ENCODE results near the gene MT4. TPM values are rescaled to one million over a fixed set of nuclear protein-coding genes. Genes with fewer than 3 reads are reported as not detected.
A peak's percentile ranks its signal among the peaks of the same experiment; 100 is the strongest.

Gene MT4
- polyA plus RNA-seq, 1 donor from 2014 or later = not detected

DNA sequence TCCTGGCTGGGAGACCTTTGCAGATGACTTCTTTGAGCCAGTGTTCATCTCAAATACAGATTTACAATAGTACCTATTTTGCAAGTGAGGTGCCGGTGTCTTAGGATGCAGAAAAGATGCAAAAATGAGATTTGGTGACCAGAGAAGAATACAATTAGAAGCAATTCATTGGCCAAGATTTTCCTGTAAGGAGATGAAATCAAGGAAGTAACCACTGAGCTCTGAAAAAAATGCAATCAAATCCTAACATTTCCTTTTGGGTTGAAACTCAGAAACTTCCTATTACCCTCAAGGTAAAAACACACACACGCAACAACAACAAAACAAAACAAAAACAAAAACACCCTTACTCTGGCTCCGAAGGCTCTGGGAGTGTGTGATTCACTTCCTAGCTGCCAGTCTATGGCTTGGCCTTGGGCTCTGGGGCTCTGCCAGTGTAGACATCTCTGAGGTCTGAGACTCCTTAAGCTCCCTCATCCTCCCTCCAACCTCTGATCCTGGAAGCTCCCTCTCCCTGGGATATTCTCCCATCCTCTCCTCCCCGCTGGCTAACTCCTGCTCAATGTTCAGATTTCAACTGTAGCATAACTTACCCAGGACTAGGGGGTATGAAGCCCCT, 16.8 kb upstream of the MT4 start:
- Mint-ChIP-seq H3K9me3 (no peaks in the 10 kb centered on the region), H3K27ac (no peak overlapping the region), H3K4me3 (no peak overlapping the region), H3K36me3 (peaks cover 1% of the 10 kb centered on the region), H3K4me1 (peaks cover 6 to 14% (median 8%) of the 10 kb centered on the region in 3 donors), H3K27me3 (peaks cover 5% of the 10 kb centered on the region)

DNA sequence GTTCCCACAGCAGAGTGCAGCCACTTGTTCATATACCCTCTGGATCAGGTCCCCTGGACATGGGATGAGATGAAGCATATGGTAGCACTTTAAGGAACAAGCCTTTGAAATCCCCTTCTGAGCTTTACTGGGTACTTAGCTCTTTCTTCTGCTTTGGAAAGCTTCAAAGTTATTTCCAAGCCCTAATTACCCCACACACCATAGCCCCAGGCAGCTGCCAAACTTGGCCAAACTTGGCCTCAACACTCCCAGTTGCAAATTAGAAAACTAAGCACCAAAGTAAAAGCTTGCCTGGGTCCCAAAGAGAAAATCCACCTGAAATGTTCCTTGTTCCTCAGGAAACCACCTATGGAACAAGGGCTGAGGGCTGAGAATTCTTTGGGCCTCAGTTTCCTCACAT, 15.7 kb upstream of the MT4 start:
- no peaks in the 10 kb centered on the region for H3K36me3 Mint-ChIP-seq
- peaks cover 5% of the 10 kb centered on the region for H3K27me3 Mint-ChIP-seq
- no peaks in the 10 kb centered on the region for H3K9me3 Mint-ChIP-seq
- H3K4me3 Mint-ChIP-seq = no peak overlapping the region
- H3K27ac Mint-ChIP-seq = no peak overlapping the region
- peaks cover 8 to 14% (median 9%) of the 10 kb centered on the region in 3 donors for H3K4me1 Mint-ChIP-seq

DNA sequence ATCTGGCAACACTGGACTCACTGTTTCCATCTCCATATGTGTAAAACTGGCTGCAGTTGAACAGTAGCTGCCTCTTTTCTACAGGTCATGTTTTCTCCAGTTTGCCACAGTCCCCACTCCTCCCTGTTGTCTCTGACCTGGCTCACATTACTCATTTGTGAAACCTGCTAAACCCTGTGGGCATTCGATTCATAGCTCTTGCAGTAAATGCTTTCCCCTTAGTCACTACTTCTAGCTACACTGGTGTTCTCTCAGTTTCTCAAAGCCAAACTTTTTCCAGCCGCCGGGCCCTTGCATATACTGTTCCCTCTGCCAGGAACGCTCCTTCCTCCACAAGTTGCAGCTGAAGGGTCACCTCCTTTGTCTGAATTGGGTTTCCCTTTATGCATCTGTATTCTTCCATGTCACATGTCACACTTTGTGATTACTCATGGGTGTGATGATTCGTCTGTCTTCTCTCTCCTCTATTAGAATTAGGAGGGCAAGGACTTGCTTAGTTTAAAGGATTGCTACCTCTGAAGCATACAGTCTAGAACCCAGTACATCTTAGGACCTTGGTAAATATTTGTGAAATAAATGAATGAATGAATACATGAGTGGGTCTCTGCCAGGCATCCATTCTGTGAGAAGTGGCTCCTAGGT, 15.0 kb upstream of the MT4 start:
- Mint-ChIP-seq H3K4me3 (peak overlapping the region in 1 of 4 donors; percentile 42), H3K27me3 (peaks cover 9% of the 10 kb centered on the region), H3K36me3 (no peaks in the 10 kb centered on the region), H3K27ac (no peak overlapping the region), H3K9me3 (no peaks in the 10 kb centered on the region), H3K4me1 (peaks cover 8 to 14% (median 9%) of the 10 kb centered on the region in 3 donors)

DNA sequence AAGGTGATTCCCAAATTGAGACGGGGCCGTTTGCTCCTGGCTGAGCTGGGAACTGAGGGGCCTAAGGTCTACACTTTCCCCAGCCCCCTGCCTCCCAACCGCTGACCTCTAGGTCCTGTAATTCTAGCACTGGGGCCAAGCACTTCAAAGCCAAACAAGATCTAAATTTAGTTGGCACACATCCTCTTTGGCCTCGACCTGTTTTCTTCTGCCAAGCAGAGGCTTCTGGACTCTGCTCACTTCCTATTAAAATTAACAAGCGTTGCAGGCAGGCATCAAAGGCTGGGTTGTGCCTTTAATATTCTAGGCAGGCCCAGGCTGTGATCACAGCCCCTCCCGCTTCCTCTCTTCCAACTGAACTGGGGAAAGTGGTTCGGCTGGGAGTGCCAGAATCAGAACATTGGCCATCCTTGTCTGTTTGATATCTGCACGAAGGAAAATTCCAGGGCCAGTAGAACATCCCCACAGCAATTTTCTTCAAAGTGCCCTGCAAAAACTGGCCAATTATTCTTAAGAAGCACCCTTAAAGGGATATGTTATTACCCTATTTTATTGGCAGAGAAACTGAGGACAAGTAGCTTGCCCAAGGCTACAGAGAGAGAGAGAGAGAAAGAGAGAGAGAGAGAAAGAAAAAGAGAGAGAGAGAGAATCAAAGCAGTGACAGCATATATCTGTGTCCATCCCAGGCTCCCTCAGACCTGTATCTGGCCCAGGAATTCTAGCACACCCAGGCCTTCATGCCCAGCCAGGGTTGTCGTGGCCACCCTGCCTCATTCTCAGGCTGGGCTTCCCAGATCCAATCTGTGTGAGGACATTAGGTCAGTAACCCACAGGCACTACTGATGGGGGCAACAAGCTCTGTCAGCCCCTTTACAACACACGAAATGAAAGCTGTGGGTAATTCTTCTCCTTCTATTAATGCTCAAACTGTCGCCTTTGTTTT, 12.8 kb upstream of the MT4 start:
- Mint-ChIP-seq H3K4me1 (peaks cover 8 to 14% (median 9%) of the 10 kb centered on the region in 3 donors), H3K36me3 (no peaks in the 10 kb centered on the region), H3K27ac (no peak overlapping the region), H3K9me3 (no peaks in the 10 kb centered on the region), H3K27me3 (peaks cover 14% of the 10 kb centered on the region), H3K4me3 (no peak overlapping the region)

- H3K4me1 Mint-ChIP-seq = peaks cover 0 to 5% (median 3%) of the 10 kb centered on the region in 3 donors
- no peak overlapping the region for H3K4me3 Mint-ChIP-seq
- peaks cover 19% of the 10 kb centered on the region for H3K27me3 Mint-ChIP-seq
- H3K27ac Mint-ChIP-seq = peak overlapping the region in 1 of 3 donors; percentile 57
- no peaks in the 10 kb centered on the region for H3K36me3 Mint-ChIP-seq
- no peaks in the 10 kb centered on the region for H3K9me3 Mint-ChIP-seq
These were observed 10.4 kb upstream of the MT4 start for GRCh38 chr16:56554441-56554840.

DNA sequence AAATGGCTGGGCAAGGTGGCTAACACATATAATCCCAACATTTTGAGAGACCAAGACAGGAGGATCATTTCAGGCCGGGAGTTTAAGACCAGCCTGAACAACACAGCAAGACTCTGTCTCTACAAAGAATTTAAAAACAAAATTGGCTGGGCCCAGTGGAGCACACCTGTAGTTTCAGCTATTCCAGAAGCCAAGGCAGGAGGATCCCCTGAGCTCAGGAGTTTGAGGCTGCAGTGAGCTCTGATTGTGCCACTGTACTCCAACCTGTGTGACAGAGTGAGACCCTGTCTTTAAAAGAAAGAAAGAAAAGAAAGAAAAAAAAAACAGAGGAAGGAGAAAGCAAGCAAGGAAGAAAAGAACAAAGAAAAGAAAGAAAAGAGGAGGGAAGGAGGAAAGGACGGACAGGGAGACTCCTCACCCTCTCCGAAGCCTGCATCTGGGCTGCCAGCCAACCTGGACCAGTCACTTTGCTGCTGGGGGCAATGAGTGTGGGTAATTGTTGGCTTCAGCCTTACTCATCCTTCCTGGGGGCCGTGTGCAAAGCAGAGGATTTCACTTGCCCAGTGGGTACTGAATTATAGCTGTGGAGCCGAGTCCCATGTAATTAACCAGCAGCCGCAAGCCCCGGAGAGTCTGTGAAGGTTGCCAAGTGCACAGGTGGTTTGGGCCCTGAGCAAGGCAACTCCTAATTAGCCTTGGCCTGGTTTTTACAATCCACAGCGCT, 6.7 kb upstream of the MT4 start:
- Mint-ChIP-seq H3K4me3 (no peak overlapping the region), H3K27me3 (peaks cover 27% of the 10 kb centered on the region), H3K36me3 (peaks cover 1% of the 10 kb centered on the region), H3K9me3 (no peaks in the 10 kb centered on the region), H3K27ac (no peak overlapping the region), H3K4me1 (peaks cover 0 to 4% (median 0%) of the 10 kb centered on the region in 3 donors)

- Mint-ChIP-seq H3K4me1 (peaks cover 0 to 3% (median 0%) of the 10 kb centered on the region in 3 donors), H3K27me3 (peaks cover 27% of the 10 kb centered on the region)
These were observed 5.8 kb upstream of the MT4 start for GRCh38 chr16:56559109-56559508.

GRCh38 chr16:56560447-56560846, 4.4 kb upstream of the MT4 start:
- Mint-ChIP-seq H3K27me3 (peaks cover 18% of the 10 kb centered on the region), H3K9me3 (no peaks in the 10 kb centered on the region), H3K4me1 (peaks cover 0 to 3% (median 0%) of the 10 kb centered on the region in 3 donors), H3K4me3 (no peak overlapping the region), H3K36me3 (peaks cover 1% of the 10 kb centered on the region), H3K27ac (no peak overlapping the region)

More at GRCh38 chr16:56559109-56559508, 5.8 kb upstream of the MT4 start:
- Mint-ChIP-seq H3K4me3 (no peak overlapping the region), H3K27ac (no peak overlapping the region), H3K36me3 (peaks cover 1% of the 10 kb centered on the region), H3K9me3 (no peaks in the 10 kb centered on the region)

DNA sequence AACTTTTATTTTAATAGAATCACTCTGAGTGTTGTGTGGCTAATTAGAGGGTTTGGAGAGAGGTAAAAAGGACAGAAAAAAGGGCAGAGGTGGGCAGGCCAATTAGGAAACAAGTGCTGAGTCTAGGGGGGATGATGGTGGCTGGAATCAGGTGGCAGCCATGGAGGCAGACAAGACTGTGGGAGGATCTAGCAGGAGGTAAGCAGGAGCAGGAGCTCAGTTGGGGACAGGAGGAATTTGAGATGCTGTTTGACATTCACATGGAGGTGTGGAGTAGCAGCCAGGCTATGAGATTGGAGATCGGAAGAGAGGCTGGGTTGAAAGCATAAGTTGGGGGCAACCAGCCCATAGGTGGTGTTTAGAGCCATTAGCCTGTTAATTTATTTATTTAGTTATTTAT, 3.7 kb upstream of the MT4 start:
- Mint-ChIP-seq H3K27ac (no peak overlapping the region), H3K36me3 (peaks cover 1% of the 10 kb centered on the region), H3K4me1 (peaks cover 0 to 3% (median 0%) of the 10 kb centered on the region in 3 donors), H3K27me3 (peaks cover 18% of the 10 kb centered on the region), H3K9me3 (no peaks in the 10 kb centered on the region), H3K4me3 (no peak overlapping the region)

DNA sequence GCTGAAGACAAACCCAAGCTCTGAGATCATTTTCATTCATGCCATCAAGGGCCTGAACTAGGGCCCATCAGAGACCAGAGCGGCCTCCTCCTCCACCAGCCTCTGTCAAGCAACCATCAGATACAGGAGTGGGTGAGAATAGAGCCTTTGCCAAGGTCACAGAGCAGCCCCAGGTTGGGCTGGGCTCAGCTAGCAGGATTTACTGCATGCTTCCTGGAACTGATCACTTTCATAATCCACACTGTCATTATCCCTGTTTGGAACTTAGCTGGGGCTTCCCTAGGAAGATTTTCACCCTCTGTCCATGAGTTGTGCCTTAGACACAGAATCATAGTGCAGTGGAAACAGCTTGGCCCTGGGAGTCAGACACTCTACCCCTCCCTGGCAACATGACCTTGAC, 5.1 kb downstream of the MT4 start:
- Mint-ChIP-seq H3K4me3 (no peak overlapping the region), H3K27me3 (peaks cover 2% of the 10 kb centered on the region), H3K36me3 (no peaks in the 10 kb centered on the region), H3K27ac (no peak overlapping the region), H3K4me1 (no peaks in the 10 kb centered on the region), H3K9me3 (peaks cover 0 to 4% (median 2%) of the 10 kb centered on the region in 3 donors)

GRCh38 chr16:56571525-56571924, 6.7 kb downstream of the MT4 start:
- Mint-ChIP-seq H3K36me3 (no peaks in the 10 kb centered on the region), H3K27me3 (peaks cover 4% of the 10 kb centered on the region), H3K4me3 (no peak overlapping the region), H3K9me3 (peaks cover 0 to 4% (median 2%) of the 10 kb centered on the region in 3 donors), H3K27ac (no peak overlapping the region), H3K4me1 (no peaks in the 10 kb centered on the region)

- peaks cover 0 to 4% (median 2%) of the 10 kb centered on the region in 3 donors for H3K9me3 Mint-ChIP-seq
- H3K4me1 Mint-ChIP-seq = peaks cover 0 to 2% (median 2%) of the 10 kb centered on the region in 3 donors
- H3K27ac Mint-ChIP-seq = no peak overlapping the region
- peaks cover 2% of the 10 kb centered on the region for H3K27me3 Mint-ChIP-seq
- H3K36me3 Mint-ChIP-seq = no peaks in the 10 kb centered on the region
- H3K4me3 Mint-ChIP-seq = no peak overlapping the region
These were observed 9.8 kb downstream of the MT4 start for GRCh38 chr16:56574625-56575024.

GRCh38 chr16:56576585-56577299, 11.9 kb downstream of the MT4 start:
- Mint-ChIP-seq H3K36me3 (peaks cover 1% of the 10 kb centered on the region), H3K9me3 (peaks cover 0 to 4% (median 2%) of the 10 kb centered on the region in 3 donors), H3K27me3 (peaks cover 4% of the 10 kb centered on the region), H3K27ac (no peak overlapping the region), H3K4me3 (no peak overlapping the region), H3K4me1 (peaks cover 0 to 2% (median 2%) of the 10 kb centered on the region in 3 donors)

GRCh38 chr16:56577300-56577625, 12.4 kb downstream of the MT4 start:
- H3K36me3 Mint-ChIP-seq = peaks cover 1% of the 10 kb centered on the region
- H3K27me3 Mint-ChIP-seq = peaks cover 7% of the 10 kb centered on the region

More at GRCh38 chr16:56577300-56577625, 12.4 kb downstream of the MT4 start:
- Mint-ChIP-seq H3K9me3 (peaks cover 0 to 4% (median 2%) of the 10 kb centered on the region in 3 donors), H3K4me1 (peaks cover 0 to 2% (median 2%) of the 10 kb centered on the region in 3 donors), H3K27ac (no peak overlapping the region), H3K4me3 (no peak overlapping the region)
